Colonic mucosa (tissue), 4 donors: Measurements from ENCODE around the gene NMT2. TPM values are rescaled to one million over a fixed set of nuclear protein-coding genes. Genes with fewer than 3 reads are reported as not detected.

Source experiments
- DNase-seq: peaks from one replicate; pipeline ENCODE4 v3.0.0-alpha.2; 2020
- H3K27ac ChIP-seq: fragments of 200-600 bp; one replicate; pipeline ENCODE4 v1.8.0; 2021
- H3K27me3 ChIP-seq: fragments of 200-600 bp; one replicate; pipeline ENCODE4 v1.8.0; 2021
- H3K36me3 ChIP-seq: fragments of 200-600 bp; one replicate; pipeline ENCODE4 v1.8.0; 2021
- H3K4me1 ChIP-seq: fragments of 200-600 bp; one replicate; pipeline ENCODE4 v1.8.0; 2021; ENCODE audit warnings: mild to moderate bottlenecking
- H3K4me3 ChIP-seq: fragments of 200-600 bp; one replicate; pipeline ENCODE4 v1.8.0; 2021
- H3K9ac ChIP-seq, 2 donors: one replicate each; pipeline ENCODE4 v1.7.0; 2013; ENCODE audit warnings: control low read depth in 2 of 2, low read depth in 2 of 2, low read length in 2 of 2
- H3K9me3 ChIP-seq: fragments of 200-600 bp; one replicate; pipeline ENCODE4 v1.8.0; 2021
- CTCF ChIP-seq: fragments of 200-600 bp; IDR thresholded peaks from one replicate; pipeline ENCODE4 v1.8.0; 2022; ENCODE audit warnings: antibody characterized with exemption, mild to moderate bottlenecking
- intact Hi-C: fragments of 100-400 bp; cut with DNase I; formaldehyde crosslinking; loops from one replicate; pipeline ENCODE4 v1.14.1; 2022
- total RNA-seq, 2 donors: library from RNA; stranded (reverse); fragmentation: NEBNext Ultra II Directional in 1 of 2; extraction: Animal tissue kit (Norgen Biotek cat#: 25700) in 1 of 2; gene quantifications; one replicate each; pipeline ENCODE4 v1.2.1, GENCODE V29; 2021
- donor health status: healthy.
- donor health status: DM: no; HTN: no; CAD: no.
- donor health status: DM: no; HTN: no; CAD: no.

Gene NMT2
- total RNA-seq, 2 donors from 2014 or later, result 12.4 to 14.4 TPM

GRCh38 chr10:15124190-15124589 is 44.3 kb downstream of the NMT2 start:
- H3K4me3 ChIP-seq, result no peak overlapping the region
- H3K4me1 ChIP-seq, result no peaks in the 10 kb centered on the region
- H3K27ac ChIP-seq, result no peak overlapping the region
- H3K9me3 ChIP-seq, result no peaks in the 10 kb centered on the region
- H3K9ac ChIP-seq, result no peak overlapping the region
- no peaks in the 10 kb centered on the region for H3K27me3 ChIP-seq
- DNase-seq, result no peak
- H3K36me3 ChIP-seq, result no peaks in the 10 kb centered on the region
- no peak for TF ChIP-seq CTCF
- intact Hi-C loops, result no loop called here

GRCh38 chr10:15123749-15124184 is 44.7 kb downstream of the NMT2 start:
- no peak overlapping the region for H3K9ac ChIP-seq
- no peak overlapping the region for H3K4me3 ChIP-seq
- TF ChIP-seq CTCF, result no peak
- H3K9me3 ChIP-seq, result no peaks in the 10 kb centered on the region
- no peak for DNase-seq
- H3K27ac ChIP-seq, result no peak overlapping the region
- no peaks in the 10 kb centered on the region for H3K36me3 ChIP-seq
- intact Hi-C loops, result no loop called here
- H3K27me3 ChIP-seq, result no peaks in the 10 kb centered on the region
- no peaks in the 10 kb centered on the region for H3K4me1 ChIP-seq

GRCh38 chr10:15122477-15123030 is 45.9 kb downstream of the NMT2 start:
- Histone ChIP-seq H3K27me3 (no peaks in the 10 kb centered on the region), H3K9me3 (no peaks in the 10 kb centered on the region), H3K4me1 (no peaks in the 10 kb centered on the region), H3K36me3 (no peaks in the 10 kb centered on the region), H3K27ac (no peak overlapping the region), H3K4me3 (no peak overlapping the region), H3K9ac (no peak overlapping the region)
- intact Hi-C loops, result no loop called here
- TF ChIP-seq CTCF, result no peak
- no peak for DNase-seq

- Histone ChIP-seq H3K27ac (no peak overlapping the region), H3K9me3 (no peaks in the 10 kb centered on the region), H3K4me3 (no peak overlapping the region), H3K27me3 (no peaks in the 10 kb centered on the region), H3K9ac (no peak overlapping the region), H3K36me3 (no peaks in the 10 kb centered on the region), H3K4me1 (no peaks in the 10 kb centered on the region)
- no peak for DNase-seq
- no peak for TF ChIP-seq CTCF
- intact Hi-C loops, result no loop called here
These were observed 46.8 kb downstream of the NMT2 start for GRCh38 chr10:15121707-15122106.

- H3K36me3 ChIP-seq, result no peaks in the 10 kb centered on the region
- intact Hi-C loops, result no loop called here
- no peak for DNase-seq
- no peak overlapping the region for H3K9ac ChIP-seq
- no peak overlapping the region for H3K4me3 ChIP-seq
- no peak for TF ChIP-seq CTCF
- no peaks in the 10 kb centered on the region for H3K27me3 ChIP-seq
- no peaks in the 10 kb centered on the region for H3K4me1 ChIP-seq
- H3K27ac ChIP-seq, result no peak overlapping the region
- no peaks in the 10 kb centered on the region for H3K9me3 ChIP-seq
These were observed 48.0 kb downstream of the NMT2 start for GRCh38 chr10:15120523-15120922.
